ENCODE results near the gene SYNPO2. TPM values are rescaled to one million over a fixed set of nuclear protein-coding genes. Genes with fewer than 3 reads are reported as not detected.
"Not testable (repeated sequence)": the region's sequence is repeated elsewhere in the genome, so short reads cannot be mapped to it uniquely, and the experiment has no call there.

SYNPO2 gene
- total RNA-seq, 2 experiments from 2014 or later, result 0.13 to 0.18 TPM

GRCh38 chr4:119005928-119006460 is 117.3 kb downstream of the SYNPO2 start:
- ChIA-PET POLR2A (no interaction called here), CTCF (interaction anchor here (0.7 kb wide), 1 partner anchor 25 kb away, joined by 5 read pairs; no protein-coding TSS in a partner anchor)
- ATAC-seq, result no peak
- no peak overlapping the region for H3K4me3 Mint-ChIP-seq
- H3K9me3 Mint-ChIP-seq, result no peaks in the 10 kb centered on the region
- TF ChIP-seq, protein P1, sequence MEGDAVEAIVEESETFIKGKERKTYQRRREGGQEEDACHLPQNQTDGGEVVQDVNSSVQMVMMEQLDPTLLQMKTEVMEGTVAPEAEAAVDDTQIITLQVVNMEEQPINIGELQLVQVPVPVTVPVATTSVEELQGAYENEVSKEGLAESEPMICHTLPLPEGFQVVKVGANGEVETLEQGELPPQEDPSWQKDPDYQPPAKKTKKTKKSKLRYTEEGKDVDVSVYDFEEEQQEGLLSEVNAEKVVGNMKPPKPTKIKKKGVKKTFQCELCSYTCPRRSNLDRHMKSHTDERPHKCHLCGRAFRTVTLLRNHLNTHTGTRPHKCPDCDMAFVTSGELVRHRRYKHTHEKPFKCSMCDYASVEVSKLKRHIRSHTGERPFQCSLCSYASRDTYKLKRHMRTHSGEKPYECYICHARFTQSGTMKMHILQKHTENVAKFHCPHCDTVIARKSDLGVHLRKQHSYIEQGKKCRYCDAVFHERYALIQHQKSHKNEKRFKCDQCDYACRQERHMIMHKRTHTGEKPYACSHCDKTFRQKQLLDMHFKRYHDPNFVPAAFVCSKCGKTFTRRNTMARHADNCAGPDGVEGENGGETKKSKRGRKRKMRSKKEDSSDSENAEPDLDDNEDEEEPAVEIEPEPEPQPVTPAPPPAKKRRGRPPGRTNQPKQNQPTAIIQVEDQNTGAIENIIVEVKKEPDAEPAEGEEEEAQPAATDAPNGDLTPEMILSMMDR (IDR thresholded peaks at IDR 0.05), result no peak
- no peak overlapping the region for H3K27ac Mint-ChIP-seq
- intact Hi-C loops (cut with micrococcal nuclease), result no loop called here
- no peaks in the 10 kb centered on the region for H3K27me3 Mint-ChIP-seq
- no peaks in the 10 kb centered on the region for H3K36me3 Mint-ChIP-seq (ENCODE audit: low read depth)
- H3K4me1 Mint-ChIP-seq (ENCODE audit: low read depth), result no peaks in the 10 kb centered on the region
- DNase-seq, result no peak

DNA sequence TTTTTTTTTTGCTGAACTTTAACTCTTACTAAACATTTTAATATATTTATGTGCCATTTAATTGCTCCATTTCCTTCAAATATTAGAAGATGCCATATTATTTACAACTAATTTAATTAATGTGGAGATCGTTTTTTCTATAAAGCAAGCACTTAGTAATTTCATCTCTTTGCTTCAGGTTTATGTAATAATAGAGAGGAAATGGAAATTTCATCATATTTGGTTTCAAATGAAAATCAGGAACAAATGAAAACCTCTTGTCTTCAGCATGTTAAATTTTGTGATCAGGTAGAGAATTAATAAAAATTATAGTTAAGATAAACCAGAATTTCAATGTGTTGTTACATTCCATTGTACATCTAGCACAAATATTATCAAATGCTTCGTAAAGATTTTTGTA is 120.1 kb downstream of the SYNPO2 start:
- Mint-ChIP-seq H3K9me3 (no peaks in the 10 kb centered on the region), H3K27me3 (peaks cover 4% of the 10 kb centered on the region), H3K4me1 (ENCODE audit: low read depth) (no peaks in the 10 kb centered on the region), H3K4me3 (no peak overlapping the region), H3K27ac (no peak overlapping the region), H3K36me3 (ENCODE audit: low read depth) (no peaks in the 10 kb centered on the region)
- intact Hi-C loops (cut with micrococcal nuclease), result no loop called here
- POLR2A ChIA-PET, result no interaction called here
- DNase-seq (no peak), ATAC-seq (no peak)
- CTCF ChIA-PET, result interaction anchor here (1.2 kb wide), 1 partner anchor 32 kb away, joined by 3 read pairs; no protein-coding TSS in a partner anchor
- TF ChIP-seq, protein P1 (IDR thresholded peaks at IDR 0.05), result no peak

DNA sequence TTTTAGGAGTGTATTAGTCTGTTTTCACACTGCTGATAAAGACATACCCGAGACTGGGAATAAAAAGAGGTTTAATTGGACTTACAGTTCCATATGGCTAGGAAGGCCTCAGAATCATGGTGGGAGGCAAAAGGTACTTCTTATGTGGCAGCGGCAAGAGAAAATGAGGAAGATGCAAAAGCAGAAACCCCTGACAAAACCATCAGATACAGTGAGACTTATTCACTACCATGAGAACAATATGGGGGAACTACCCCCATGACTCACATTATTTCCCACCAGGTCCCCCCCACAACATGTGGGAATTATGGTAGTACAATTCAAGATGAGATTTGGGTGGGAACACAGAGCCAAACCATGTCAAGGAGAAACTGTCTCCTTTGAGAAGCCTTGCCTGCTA is 121.6 kb downstream of the SYNPO2 start:
- CTCF ChIA-PET, result interaction anchor here (0.6 kb wide), 1 partner anchor 165 kb away, joined by 4 read pairs; no protein-coding TSS in a partner anchor

DNA sequence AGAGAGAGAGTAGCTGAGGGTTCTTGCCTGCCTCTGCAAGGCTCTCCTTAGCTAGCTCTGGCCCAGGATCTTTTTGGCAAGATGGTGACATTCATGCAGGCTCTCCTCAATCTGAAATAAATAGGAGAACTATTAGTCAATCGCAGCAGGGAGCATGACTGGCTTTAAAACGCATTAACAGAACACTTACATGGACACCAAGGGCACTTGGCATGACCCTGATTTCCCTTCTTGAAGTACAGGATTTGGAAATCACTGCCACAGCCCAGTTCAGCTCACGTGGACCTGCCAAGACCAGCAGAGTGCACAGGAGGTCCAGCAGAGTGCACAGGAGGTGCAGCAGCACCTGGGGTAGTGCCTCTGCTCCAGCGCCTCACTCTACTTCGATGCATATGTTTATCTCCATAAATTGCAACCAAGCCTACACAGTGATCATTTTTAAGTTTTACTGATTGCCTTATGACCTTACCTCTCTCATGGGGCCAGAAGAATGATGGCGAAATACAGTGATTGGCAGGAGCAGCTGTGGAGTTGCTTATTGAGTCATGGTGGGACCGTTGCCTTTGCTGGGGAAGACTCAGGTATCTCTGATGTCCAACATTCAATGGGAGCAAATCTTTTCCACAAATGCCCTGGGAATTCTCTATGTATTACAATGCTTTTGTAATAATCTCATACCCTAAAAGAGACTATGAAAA is 122.4 kb downstream of the SYNPO2 start:
- peaks cover 4% of the 10 kb centered on the region for H3K27me3 Mint-ChIP-seq
- ATAC-seq, result no peak
- POLR2A ChIA-PET, result no interaction called here
- no peaks in the 10 kb centered on the region for H3K36me3 Mint-ChIP-seq (ENCODE audit: low read depth)
- CTCF ChIA-PET, result no interaction called here
- TF ChIP-seq, protein P1 (IDR thresholded peaks at IDR 0.05), result no peak
- H3K27ac Mint-ChIP-seq, result no peak overlapping the region
- no peaks in the 10 kb centered on the region for H3K4me1 Mint-ChIP-seq (ENCODE audit: low read depth)
- intact Hi-C loops (cut with micrococcal nuclease), result no loop called here
- H3K9me3 Mint-ChIP-seq, result no peaks in the 10 kb centered on the region
- DNase-seq, result no peak
- H3K4me3 Mint-ChIP-seq, result no peak overlapping the region

More for the DNA sequence above, 121.6 kb downstream of the SYNPO2 start:
- H3K4me3 Mint-ChIP-seq; H3K27ac Mint-ChIP-seq; POLR2A ChIA-PET; H3K4me1 Mint-ChIP-seq (ENCODE audit: low read depth); H3K27me3 Mint-ChIP-seq; ATAC-seq; DNase-seq; H3K9me3 Mint-ChIP-seq; intact Hi-C loops (cut with micrococcal nuclease); H3K36me3 Mint-ChIP-seq (ENCODE audit: low read depth): not testable (repeated sequence)

DNA sequence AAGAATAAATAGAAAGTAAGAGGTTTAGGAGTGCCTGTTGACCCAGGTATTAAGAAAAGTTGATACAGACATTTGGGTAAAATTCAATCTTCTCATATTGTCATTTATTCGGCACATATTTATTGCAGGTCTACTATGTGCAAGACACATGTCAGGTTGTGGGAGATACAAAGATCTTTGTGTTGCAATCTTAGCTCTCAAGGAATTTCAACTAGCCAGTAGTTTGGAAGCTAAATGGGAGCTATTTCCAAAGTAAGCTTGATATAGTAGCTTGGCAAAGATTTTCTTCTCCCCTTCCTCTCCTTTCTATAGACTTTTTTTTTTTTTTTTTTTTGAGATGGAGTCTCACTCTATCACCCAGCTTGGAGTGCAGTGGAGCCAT is 122.9 kb downstream of the SYNPO2 start:
- no peaks in the 10 kb centered on the region for H3K9me3 Mint-ChIP-seq
- H3K27ac Mint-ChIP-seq, result no peak overlapping the region
- no peaks in the 10 kb centered on the region for H3K36me3 Mint-ChIP-seq (ENCODE audit: low read depth)
- intact Hi-C loops (cut with micrococcal nuclease), result no loop called here
- ChIA-PET CTCF (no interaction called here), POLR2A (no interaction called here)
- H3K27me3 Mint-ChIP-seq, result peaks cover 4% of the 10 kb centered on the region
- H3K4me3 Mint-ChIP-seq, result no peak overlapping the region
- DNase-seq, result no peak
- TF ChIP-seq, protein P1 (IDR thresholded peaks at IDR 0.05), result no peak
- ATAC-seq, result no peak
- H3K4me1 Mint-ChIP-seq (ENCODE audit: low read depth), result no peaks in the 10 kb centered on the region
